ENCODE data around the gene C6orf120.
"Not testable (repeated sequence)": the region's sequence is repeated elsewhere in the genome, so short reads cannot be mapped to it uniquely, and the experiment has no call there.

C6orf120 gene

GRCh38 chr6:169685860-169686259, 16.1 kb upstream of the C6orf120 start:
- no peak for DNase-seq

- DNase-seq: no peak
Measured at GRCh38 chr6:169689287-169689686, 12.6 kb upstream of the C6orf120 start.

- no peak for DNase-seq
Measured at GRCh38 chr6:169691260-169691659, 10.7 kb upstream of the C6orf120 start.

GRCh38 chr6:169692516-169692915, 9.4 kb upstream of the C6orf120 start:
- DNase-seq: no peak

- no peak for DNase-seq
Measured at GRCh38 chr6:169695131-169695530, 6.8 kb upstream of the C6orf120 start.

DNA sequence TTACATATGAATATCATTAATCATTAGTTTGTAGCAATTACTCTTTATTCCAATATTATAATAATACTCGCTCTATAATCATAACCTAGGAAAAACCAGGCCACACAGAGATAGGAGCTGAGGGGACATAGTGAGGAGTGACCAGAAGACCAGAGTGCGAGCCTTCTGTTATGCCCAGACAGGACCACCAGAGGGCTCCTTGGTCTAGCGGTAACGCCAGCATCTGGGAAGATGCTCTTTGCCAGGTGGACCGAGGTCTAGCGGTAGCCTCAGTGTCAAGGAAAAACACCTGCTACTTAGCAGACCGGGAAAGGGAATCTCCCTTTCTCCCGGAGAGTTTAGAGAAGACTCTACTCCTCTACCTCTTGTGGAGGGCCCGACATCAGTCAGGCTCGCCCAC, 4.8 kb upstream of the C6orf120 start:
- not testable (repeated sequence) for DNase-seq

- DNase-seq: no peak
Measured at GRCh38 chr6:169700296-169700695, 1.6 kb upstream of the C6orf120 start.

GRCh38 chr6:169701311-169701953, 494 bp upstream of the C6orf120 start:
- no peak for DNase-seq

DNA sequence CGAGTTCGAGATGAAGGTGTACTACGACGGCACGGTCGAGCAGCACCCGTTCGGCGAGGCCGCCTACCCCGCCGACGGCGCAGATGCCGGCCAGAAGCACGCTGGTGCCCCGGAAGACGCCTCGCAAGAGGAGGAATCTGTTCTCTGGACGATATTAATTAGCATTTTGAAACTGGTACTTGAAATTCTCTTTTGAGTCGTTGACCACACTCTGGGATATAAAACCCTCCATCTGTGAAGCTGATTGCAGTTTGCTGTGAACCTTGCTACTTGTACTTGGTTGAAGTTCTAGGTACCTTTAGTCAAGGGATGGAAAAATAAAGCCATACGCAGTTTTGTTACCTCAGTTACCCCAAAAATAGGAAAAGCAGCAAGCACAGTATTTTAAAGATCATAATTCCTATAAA, 917 bp downstream of the C6orf120 start:
- DNase-seq: no peak

GRCh38 chr6:169707772-169708171, 5.8 kb downstream of the C6orf120 start:
- DNase-seq: no peak

- DNase-seq: no peak
Measured at GRCh38 chr6:169709293-169709692, 7.4 kb downstream of the C6orf120 start.

- DNase-seq: no peak
Measured at GRCh38 chr6:169710009-169710408, 8.1 kb downstream of the C6orf120 start.

DNA sequence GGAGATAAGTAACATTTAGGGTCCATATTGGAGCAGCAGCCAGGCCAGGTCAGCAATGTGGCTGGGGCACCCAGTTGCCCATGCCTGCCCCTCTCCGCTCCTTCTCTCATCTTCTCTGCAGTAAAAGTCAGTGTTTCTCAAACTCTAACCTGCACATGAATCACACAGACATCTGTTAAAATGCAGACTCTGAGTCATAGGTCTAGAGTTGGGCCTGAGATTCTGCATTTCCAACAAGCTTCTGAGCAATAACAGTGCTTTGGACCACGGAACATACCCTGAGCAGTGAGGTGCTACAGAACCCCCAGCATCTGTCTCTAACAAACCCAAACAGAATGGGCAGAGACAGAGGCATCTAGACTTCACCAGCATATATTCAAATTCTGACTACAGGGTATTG, 12.3 kb downstream of the C6orf120 start:
- no peak for DNase-seq

DNA sequence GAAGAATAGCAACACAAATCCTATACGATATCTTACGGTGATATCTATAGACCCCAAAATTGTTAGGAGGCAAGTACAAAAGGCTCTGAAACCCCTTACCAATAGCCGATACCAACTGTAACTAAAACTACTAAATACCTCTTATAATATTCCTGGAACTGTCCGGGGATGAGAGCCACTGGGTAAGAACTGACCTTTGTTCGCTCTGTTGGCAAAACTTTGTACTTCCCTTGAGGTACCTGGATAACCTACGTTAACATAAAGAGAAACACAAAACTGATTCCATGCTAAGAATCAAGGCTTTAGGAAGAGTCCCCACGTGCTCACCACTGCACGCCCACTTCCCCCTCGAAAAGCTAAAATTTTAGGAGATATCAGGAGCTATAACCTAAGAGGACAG, 12.7 kb downstream of the C6orf120 start:
- no peak for DNase-seq

DNA sequence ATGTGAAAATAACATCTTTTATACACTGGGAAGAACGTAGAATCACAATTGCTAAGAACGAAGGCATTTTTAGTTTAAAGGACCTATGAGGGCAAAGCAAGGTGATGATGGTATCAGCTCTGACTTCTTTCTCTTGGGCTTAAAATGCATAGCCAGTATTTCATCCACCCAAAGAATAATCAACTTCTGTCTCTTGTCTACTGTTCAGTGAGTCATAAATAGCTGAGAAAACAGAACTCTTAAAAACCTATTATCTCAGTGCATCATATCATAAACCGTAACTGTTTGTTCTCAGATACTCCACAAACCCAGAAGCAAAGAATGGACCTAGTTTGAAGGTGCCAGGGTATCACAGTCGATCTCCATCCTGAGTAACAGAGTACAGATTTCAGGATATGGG, 17.2 kb downstream of the C6orf120 start:
- no peak for DNase-seq

- DNase-seq: no peak
Measured at GRCh38 chr6:169720207-169720855, 18.4 kb downstream of the C6orf120 start.

- DNase-seq: peak; percentile 12
Measured at GRCh38 chr6:169722362-169723199, 20.7 kb downstream of the C6orf120 start.

DNA sequence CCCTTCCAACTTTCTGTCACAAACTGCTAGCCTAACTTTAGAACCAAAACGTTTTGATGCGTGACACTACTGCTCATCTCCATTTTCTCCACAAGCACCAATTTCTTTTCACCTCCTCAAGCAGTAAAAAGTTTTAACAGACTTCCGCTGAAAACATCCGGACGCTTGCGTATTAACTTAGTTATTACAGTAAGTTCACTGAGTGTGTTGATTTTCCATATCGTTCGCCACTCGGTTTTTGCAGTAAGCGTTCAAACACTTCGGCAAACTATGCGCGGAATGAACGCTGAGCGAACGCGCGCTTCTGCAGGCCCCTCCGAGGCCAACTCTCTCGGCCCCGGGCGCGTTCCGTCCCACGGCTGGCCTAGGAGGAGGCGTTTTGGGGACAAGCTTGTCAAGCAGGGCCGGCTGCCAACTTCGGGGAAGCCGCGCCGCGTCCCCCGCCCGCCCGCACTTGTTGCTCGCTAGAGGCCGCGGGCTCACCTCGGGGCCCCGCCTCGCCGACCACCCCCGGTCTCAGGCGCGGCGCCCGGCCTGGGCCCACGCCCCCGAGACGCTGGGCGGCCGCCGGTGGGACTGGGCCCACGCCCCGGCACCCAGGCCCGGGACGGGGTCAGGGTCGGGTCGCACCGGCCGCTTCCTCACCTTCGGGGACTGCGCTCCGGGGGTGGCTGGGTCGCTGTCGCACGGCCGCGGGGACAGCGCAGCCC, 21.4 kb downstream of the C6orf120 start:
- DNase-seq: peak; percentile 41

DNA sequence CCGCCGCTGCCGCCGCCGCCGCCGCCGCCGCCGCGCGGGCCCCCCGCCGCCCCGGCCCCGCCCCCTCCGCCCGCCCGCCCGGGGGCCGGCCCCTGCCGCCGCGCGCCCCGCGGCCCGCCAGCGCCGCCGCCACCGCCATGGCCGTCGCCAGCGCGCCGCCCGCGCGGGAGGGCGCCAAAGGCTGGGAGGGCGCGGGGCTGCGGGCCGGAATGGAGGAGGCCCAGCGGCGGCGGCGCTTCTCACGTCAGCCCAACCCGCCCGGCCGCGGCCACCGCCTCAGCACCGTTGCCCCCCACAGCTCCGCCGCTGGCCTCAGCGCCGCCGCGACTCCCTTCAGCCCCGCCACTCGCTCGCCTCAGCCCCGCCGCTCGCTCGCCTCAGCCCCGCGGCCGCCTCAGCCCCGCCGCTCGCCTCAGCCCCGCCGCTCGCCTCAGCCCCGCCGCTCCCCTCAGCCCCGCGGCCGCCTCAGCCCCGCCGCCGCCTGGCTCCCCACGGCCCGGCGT, 22.1 kb downstream of the C6orf120 start:
- peak; percentile 33 for DNase-seq

GRCh38 chr6:169724494-169725124, 22.7 kb downstream of the C6orf120 start, which contains the start of gene PHF10:
Gene PHF10, minus strand, starts transcription at chr6:169724500. Its CDS starts 569 bp downstream, at chr6:169723931.
- DNase-seq: peak; percentile 82

DNA sequence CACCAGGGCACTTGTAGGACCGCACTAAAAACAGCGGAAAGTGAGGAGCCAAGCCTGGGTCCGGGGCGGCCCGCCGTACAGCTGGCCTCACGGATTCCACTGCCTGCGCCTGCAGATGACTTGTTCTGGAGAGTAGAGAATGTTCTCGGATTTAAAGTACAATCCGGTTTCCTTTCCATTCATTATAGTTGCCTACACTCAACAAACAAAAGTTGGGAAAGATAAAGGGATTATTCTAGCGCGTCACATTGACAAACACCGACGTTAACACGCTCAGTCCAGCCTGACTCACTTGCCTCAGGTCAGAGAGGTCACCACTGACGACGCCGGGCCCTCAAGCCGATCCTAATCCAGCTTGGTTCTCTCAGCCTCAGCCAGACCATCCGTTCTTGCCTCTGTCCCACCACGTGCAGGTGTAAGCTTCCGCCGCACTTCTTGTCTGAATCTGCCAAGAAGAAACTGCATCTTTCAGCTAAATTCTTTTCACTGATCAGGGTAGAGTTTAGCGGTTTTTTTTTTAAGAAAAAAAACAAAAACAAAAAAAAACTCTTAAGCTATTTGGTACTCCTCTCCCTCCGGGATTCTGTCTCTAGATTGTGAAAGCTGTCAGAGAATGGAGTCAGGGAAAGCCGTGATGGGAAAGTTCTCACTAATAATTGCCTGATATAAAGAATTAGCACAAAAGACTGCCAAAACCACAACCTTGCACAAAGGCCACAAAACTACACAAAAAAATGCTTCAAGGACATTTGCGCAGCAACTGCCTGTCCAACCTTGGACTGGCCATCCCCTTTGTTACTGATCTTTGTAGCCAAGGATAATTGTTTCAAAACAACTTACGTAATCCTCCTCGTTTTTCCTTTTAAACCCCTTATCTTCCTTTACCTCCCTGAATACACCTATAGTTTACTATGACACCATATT, 23.5 kb downstream of the C6orf120 start:
- DNase-seq: no peak

Measured in NCI-H2171 (cell line).